HG02759 (cell line): ENCODE data around the gene TMEM190.

Experiments used
- ATAC-seq: cut with Tn5 transposase; IDR thresholded peaks from one replicate; pipeline ENCODE4 v1.9.1; 2021; ENCODE audit warnings: mild to moderate bottlenecking, moderate library complexity; ENCODE audit not compliant: unreplicated experiment

The TMEM190 gene

GRCh38 chr19:55369653-55370304, 6.8 kb upstream of the TMEM190 start:
- no peak for ATAC-seq

- no peak for ATAC-seq
These were observed 6.2 kb upstream of the TMEM190 start, which contains the start of gene IL11 for GRCh38 chr19:55370305-55370988. IL11 (minus strand) TSS chr19:55370463; CDS start chr19:55370310, 153 bp downstream.

- no peak for ATAC-seq
These were observed 4.1 kb upstream of the TMEM190 start for GRCh38 chr19:55372316-55373081.

GRCh38 chr19:55373306-55373992, 3.2 kb upstream of the TMEM190 start:
- no peak for ATAC-seq

GRCh38 chr19:55373993-55374757, 2.5 kb upstream of the TMEM190 start:
- ATAC-seq, result no peak

GRCh38 chr19:55377356-55378131, 918 bp downstream of the TMEM190 start:
- ATAC-seq, result no peak

GRCh38 chr19:55379174-55379573, 2.5 kb downstream of the TMEM190 start:
- ATAC-seq, result no peak

- no peak for ATAC-seq
These were observed 5.4 kb downstream of the TMEM190 start for GRCh38 chr19:55382013-55382412.

- ATAC-seq, result no peak
These were observed 6.0 kb downstream of the TMEM190 start for GRCh38 chr19:55382522-55383054.

- peak; percentile 25 for ATAC-seq
These were observed 6.9 kb downstream of the TMEM190 start for GRCh38 chr19:55383279-55384130.

GRCh38 chr19:55384131-55384919, 7.7 kb downstream of the TMEM190 start, which contains the start of gene TMEM238:
TMEM238 (minus strand) TSS chr19:55384292; CDS start chr19:55384259, 33 bp downstream.
- peak; percentile 25 for ATAC-seq

GRCh38 chr19:55384920-55385723, 8.5 kb downstream of the TMEM190 start:
- ATAC-seq, result peak; percentile 68

GRCh38 chr19:55385724-55386492, 9.3 kb downstream of the TMEM190 start, which contains the start of gene RPL28:
RPL28 (plus strand) TSS chr19:55385932; CDS start chr19:55386358, 426 bp downstream.
- peak; percentile 66 for ATAC-seq

GRCh38 chr19:55386493-55386971, 9.9 kb downstream of the TMEM190 start:
- no peak for ATAC-seq

- ATAC-seq, result no peak
These were observed 11.3 kb downstream of the TMEM190 start for GRCh38 chr19:55387736-55388497.
